NCI-H345 treated with DMSO at 0.1 percent for 48 hours (cell line): ENCODE results near the gene SETDB1.
"Not testable (repeated sequence)": the region's sequence is repeated elsewhere in the genome, so short reads cannot be mapped to it uniquely, and the experiment has no call there.

Experiments used
- DNase-seq: peaks from one replicate; lab custom pipeline; 2025; ENCODE audit not compliant: unreplicated experiment; lab: John Stamatoyannopoulos, UW

The SETDB1 gene

GRCh38 chr1:150928775-150929174 lies 2.6 kb downstream of the SETDB1 start:
- not testable (repeated sequence) for DNase-seq

- DNase-seq, result no peak
These were observed 5.6 kb downstream of the SETDB1 start for GRCh38 chr1:150931773-150932172.

- no peak for DNase-seq
These were observed 18.7 kb downstream of the SETDB1 start for GRCh38 chr1:150944856-150945255.

GRCh38 chr1:150954708-150955107 lies 28.5 kb downstream of the SETDB1 start:
- DNase-seq, result no peak

- DNase-seq, result no peak
These were observed 29.1 kb downstream of the SETDB1 start for GRCh38 chr1:150955280-150955679.

GRCh38 chr1:150957666-150958065 lies 31.5 kb downstream of the SETDB1 start:
- no peak for DNase-seq

GRCh38 chr1:150960646-150961045 lies 34.5 kb downstream of the SETDB1 start:
- DNase-seq, result no peak

GRCh38 chr1:150961756-150962155 lies 35.6 kb downstream of the SETDB1 start:
- no peak for DNase-seq

- DNase-seq, result no peak
These were observed 37.4 kb downstream of the SETDB1 start for GRCh38 chr1:150963321-150964163.

GRCh38 chr1:150964164-150964489 lies 38.0 kb downstream of the SETDB1 start:
- no peak for DNase-seq

GRCh38 chr1:150965605-150966004 lies 39.4 kb downstream of the SETDB1 start:
- DNase-seq, result no peak

GRCh38 chr1:150966011-150966410 lies 39.8 kb downstream of the SETDB1 start:
- DNase-seq, result no peak

- DNase-seq, result no peak
These were observed 41.8 kb downstream of the SETDB1 start for GRCh38 chr1:150967936-150968335.

GRCh38 chr1:150968491-150968890 lies 42.3 kb downstream of the SETDB1 start:
- DNase-seq, result no peak

- no peak for DNase-seq
These were observed 43.5 kb downstream of the SETDB1 start for GRCh38 chr1:150969626-150970025.

- no peak for DNase-seq
These were observed 44.8 kb downstream of the SETDB1 start for GRCh38 chr1:150970808-150971582.

GRCh38 chr1:150971583-150972416 lies 45.6 kb downstream of the SETDB1 start:
- DNase-seq, result no peak

- DNase-seq, result no peak
These were observed 46.3 kb downstream of the SETDB1 start for GRCh38 chr1:150972417-150972940.

- DNase-seq, result no peak
These were observed 47.2 kb downstream of the SETDB1 start for GRCh38 chr1:150973258-150973835.

- peak; percentile 50 for DNase-seq
These were observed 47.8 kb downstream of the SETDB1 start for GRCh38 chr1:150973836-150974579.
